HEK293T (cell line): Measurements from ENCODE around the gene KANTR.

Experiments
- ARNT ChIP-seq: fragments of 450-650 bp; IDR thresholded peaks from 2 replicates; pipeline ENCODE4 v1.6.1; 2017; ENCODE audit warnings: mild to moderate bottlenecking
- BHLHE40 ChIP-seq: fragments of 450-650 bp; IDR thresholded peaks from 2 replicates; pipeline ENCODE4 v1.6.1; 2016; ENCODE audit warnings: mild to moderate bottlenecking, moderate library complexity, borderline replicate concordance
- ELF4 ChIP-seq: fragments of 450-650 bp; IDR thresholded peaks from 2 replicates; pipeline ENCODE4 v1.6.1; 2017; ENCODE audit warnings: antibody characterized with exemption
- FOXA1 ChIP-seq: fragments of 450-650 bp; IDR thresholded peaks from 2 replicates; pipeline ENCODE4 v1.6.1; 2016; ENCODE audit warnings: mild to moderate bottlenecking
- FOXK2 ChIP-seq: fragments of 450-650 bp; IDR thresholded peaks from 2 replicates; pipeline ENCODE4 v1.6.1; 2016; ENCODE audit warnings: mild to moderate bottlenecking
- FOXM1 ChIP-seq: fragments of 450-650 bp; IDR thresholded peaks from 2 replicates; pipeline ENCODE4 v1.6.1; 2017; ENCODE audit warnings: mild to moderate bottlenecking, borderline replicate concordance
- HDGF ChIP-seq: fragments of 450-650 bp; IDR thresholded peaks from 2 replicates; pipeline ENCODE4 v1.6.1; 2017; ENCODE audit warnings: antibody characterized with exemption, borderline replicate concordance
- NFRKB ChIP-seq: fragments of 450-650 bp; IDR thresholded peaks from 2 replicates; pipeline ENCODE4 v1.6.1; 2016; ENCODE audit warnings: mild to moderate bottlenecking, moderate library complexity
- SP1 ChIP-seq: fragments of 450-650 bp; IDR thresholded peaks from 2 replicates; pipeline ENCODE4 v1.6.1; 2017
- SUZ12 ChIP-seq: fragments of 450-650 bp; IDR thresholded peaks from 2 replicates; pipeline ENCODE4 v1.6.1; 2016; ENCODE audit warnings: mild to moderate bottlenecking
- TARDBP ChIP-seq: fragments of 450-650 bp; IDR thresholded peaks from 2 replicates; pipeline ENCODE4 v1.6.1; 2016
- ZNF384 ChIP-seq: fragments of 450-650 bp; IDR thresholded peaks from 2 replicates; pipeline ENCODE4 v1.6.1; 2016
- TF ChIP-seq, protein P1 (sequence below): fragments of 450-650 bp; IDR thresholded peaks from 2 replicates; pipeline ENCODE4 v1.6.1; 2016

DNA sequence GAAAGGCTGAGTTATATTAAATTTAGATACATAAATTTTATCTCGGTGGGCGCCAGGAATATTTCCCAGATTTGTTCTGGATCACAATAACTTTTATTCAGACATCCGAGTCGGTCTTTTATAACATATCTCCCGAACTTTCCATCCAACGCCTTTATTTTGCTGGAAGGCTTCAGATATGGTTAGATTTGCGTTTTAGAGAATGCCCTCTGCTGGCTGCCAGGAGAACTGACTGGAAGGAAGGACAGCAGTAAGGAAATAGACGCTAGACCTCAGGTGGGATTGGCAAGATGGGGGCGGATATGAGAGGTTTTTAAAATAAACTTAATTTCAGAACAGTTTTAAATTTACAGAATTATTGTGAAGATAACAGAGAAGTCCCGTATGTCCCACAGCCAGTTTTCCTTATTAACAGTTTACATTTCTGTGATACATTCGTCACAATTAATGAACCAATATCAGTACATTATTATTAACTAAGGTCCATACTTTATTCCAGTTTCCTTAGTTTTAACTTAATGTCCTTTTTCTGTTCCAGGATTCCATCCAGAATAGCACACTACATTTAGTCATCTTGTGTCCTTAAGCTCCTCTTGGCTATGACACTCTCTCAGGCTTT is 4.6 kb upstream of the KANTR start:
- no peak for TF ChIP-seq FOXA1
- no peak for TF ChIP-seq FOXK2
- TF ChIP-seq BHLHE40: no peak
- no peak for TF ChIP-seq ARNT
- TF ChIP-seq HDGF: no peak
- no peak for TF ChIP-seq SP1
- TF ChIP-seq ELF4: no peak
- TF ChIP-seq, protein P1, sequence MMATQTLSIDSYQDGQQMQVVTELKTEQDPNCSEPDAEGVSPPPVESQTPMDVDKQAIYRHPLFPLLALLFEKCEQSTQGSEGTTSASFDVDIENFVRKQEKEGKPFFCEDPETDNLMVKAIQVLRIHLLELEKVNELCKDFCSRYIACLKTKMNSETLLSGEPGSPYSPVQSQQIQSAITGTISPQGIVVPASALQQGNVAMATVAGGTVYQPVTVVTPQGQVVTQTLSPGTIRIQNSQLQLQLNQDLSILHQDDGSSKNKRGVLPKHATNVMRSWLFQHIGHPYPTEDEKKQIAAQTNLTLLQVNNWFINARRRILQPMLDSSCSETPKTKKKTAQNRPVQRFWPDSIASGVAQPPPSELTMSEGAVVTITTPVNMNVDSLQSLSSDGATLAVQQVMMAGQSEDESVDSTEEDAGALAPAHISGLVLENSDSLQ: no peak
- TF ChIP-seq FOXM1: no peak
- no peak for TF ChIP-seq SUZ12
- TF ChIP-seq NFRKB: no peak
- TF ChIP-seq TARDBP: no peak
- no peak for TF ChIP-seq ZNF384
